Ovary (tissue), 9 donors: ENCODE results near the gene CMPK2. TPM values are rescaled to one million over a fixed set of nuclear protein-coding genes. Genes with fewer than 3 reads are reported as not detected.

ENCODE experiments used
- DNase-seq, 5 donors: peaks; one replicate each; pipeline ENCODE4 v3.0.0-alpha.2; 2019 to 2020
- H3K27ac ChIP-seq, 2 donors: fragments of 200-600 bp; one replicate each; pipeline versions ENCODE4 v1.5.1 to v1.8.0; 2019 to 2022
- H3K27me3 ChIP-seq: fragments of 200-600 bp; one replicate; pipeline ENCODE4 v1.8.0; 2022
- H3K36me3 ChIP-seq: fragments of 200-600 bp; sonication (generic); one replicate; pipeline ENCODE4 v1.5.1; 2019
- H3K4me1 ChIP-seq: one replicate; pipeline ENCODE4 v1.8.1; 2013; ENCODE audit warnings: mild to moderate bottlenecking, moderate library complexity; ENCODE audit not compliant: insufficient read depth
- H3K4me3 ChIP-seq: fragments of 200-600 bp; sonication (generic); one replicate; pipeline ENCODE4 v1.5.1; 2017
- H3K9me3 ChIP-seq, 2 donors: fragments of 200-600 bp in 1 of 2; sonication (generic) in 1 of 2; one replicate each; pipeline versions ENCODE4 v1.5.1 to v1.8.1; 2013 to 2019; ENCODE audit warnings: mild to moderate bottlenecking in 1 of 2, moderate library complexity in 1 of 2
- EP300 ChIP-seq: sonication (generic); formaldehyde crosslinking; IDR thresholded peaks from one replicate; pipeline ENCODE4 v1.6.1; 2017; ENCODE audit warnings: antibody characterized with exemption
- POLR2A ChIP-seq: fragments of 450-650 bp; IDR thresholded peaks from one replicate; pipeline ENCODE4 v1.6.1; 2017; ENCODE audit warnings: antibody characterized with exemption, mild to moderate bottlenecking, moderate library complexity
- WGBS, 3 donors: extraction: QIAGEN DNeasy Blood & Tissue Kit in 1 of 3; methylation state at CpG; one replicate each; pipeline versions ENCODE4 v1.1.5 to v1.1.7; 2013 to 2017; 5-methylcytosine and 5-hydroxymethylcytosine counted together
- intact Hi-C, 4 donors: fragments of 100-400 bp; cut with DNase I; formaldehyde crosslinking; loops; one replicate each; pipeline versions ENCODE4 v1.11.0 to v1.15.1; 2022 to 2023
- polyA plus RNA-seq, 2 donors: library from polyadenylated mRNA; stranded (reverse); fragments of 200-250 nt in 1 of 2; fragments of 350-450 nt in 1 of 2; fragmentation: Illumina TruSeq in 1 of 2; extraction: RNeasy Lipid Tissue Mini Kit (QIAGEN cat#74804) in 1 of 2; gene quantifications; one replicate each; pipeline ENCODE4 v1.2.3, GENCODE V29; 2013 to 2014
- total RNA-seq, 7 donors: library from RNA; depleted of rRNA in 2 of 7; stranded (reverse); fragments of >200 nt in 2 of 7; fragmentation: NEBNext Ultra II Directional in 3 of 7; extraction: Animal tissue kit (Norgen Biotek cat#: 25700) in 3 of 7; gene quantifications; one replicate each; pipeline versions ENCODE4 v1.1.0 to v1.2.4, GENCODE V29; 2016 to 2023
- TF ChIP-seq, protein P1 (sequence below), 3 donors: fragments of 450-650 bp in 2 of 3; fragments of 200-600 bp in 1 of 3; IDR thresholded peaks; one replicate each; pipeline versions ENCODE4 v1.5.1 to v1.8.0; 2016 to 2022; ENCODE audit warnings: antibody characterized with exemption in 3 of 3, mild to moderate bottlenecking in 1 of 3
- donor health status: DM: no; HTN: no; CAD: no; lungs with moderate emphysema.
- donor health status: DM: no; HTN: no; CAD: no.
- donor health status: Bipolar disorder and iron deficiency.
- donor health status: DM: yes; HTN: yes; CAD: no.
- donor health status: DM: no; HTN: no; CAD: no.
- donor health status: DM: yes; HTN: yes; CAD: no.

Gene CMPK2
- total and polyA plus RNA-seq, 9 donors, result 2.7 to 11.5 (median 4.2) TPM

DNA sequence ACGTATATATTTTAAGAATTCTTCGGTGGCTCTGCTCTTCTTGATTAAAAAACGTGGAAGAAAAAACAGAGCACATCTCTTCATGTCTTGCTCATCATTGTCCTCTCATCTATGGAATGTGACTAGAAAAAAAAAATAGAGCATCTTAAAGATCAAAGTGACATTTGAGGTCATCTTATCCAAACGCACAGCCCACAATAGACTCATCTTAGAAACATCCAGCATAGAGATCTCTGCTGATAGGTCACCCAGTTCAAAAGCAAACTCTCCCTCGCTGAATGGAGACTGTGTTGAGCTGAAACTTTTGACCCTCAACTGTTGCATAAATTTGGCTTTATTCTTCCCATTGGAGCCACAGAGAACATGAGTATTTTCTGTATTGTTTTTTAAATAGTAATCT, 65.2 kb downstream of the CMPK2 start:
- no peak for TF ChIP-seq POLR2A
- TF ChIP-seq, protein P1, sequence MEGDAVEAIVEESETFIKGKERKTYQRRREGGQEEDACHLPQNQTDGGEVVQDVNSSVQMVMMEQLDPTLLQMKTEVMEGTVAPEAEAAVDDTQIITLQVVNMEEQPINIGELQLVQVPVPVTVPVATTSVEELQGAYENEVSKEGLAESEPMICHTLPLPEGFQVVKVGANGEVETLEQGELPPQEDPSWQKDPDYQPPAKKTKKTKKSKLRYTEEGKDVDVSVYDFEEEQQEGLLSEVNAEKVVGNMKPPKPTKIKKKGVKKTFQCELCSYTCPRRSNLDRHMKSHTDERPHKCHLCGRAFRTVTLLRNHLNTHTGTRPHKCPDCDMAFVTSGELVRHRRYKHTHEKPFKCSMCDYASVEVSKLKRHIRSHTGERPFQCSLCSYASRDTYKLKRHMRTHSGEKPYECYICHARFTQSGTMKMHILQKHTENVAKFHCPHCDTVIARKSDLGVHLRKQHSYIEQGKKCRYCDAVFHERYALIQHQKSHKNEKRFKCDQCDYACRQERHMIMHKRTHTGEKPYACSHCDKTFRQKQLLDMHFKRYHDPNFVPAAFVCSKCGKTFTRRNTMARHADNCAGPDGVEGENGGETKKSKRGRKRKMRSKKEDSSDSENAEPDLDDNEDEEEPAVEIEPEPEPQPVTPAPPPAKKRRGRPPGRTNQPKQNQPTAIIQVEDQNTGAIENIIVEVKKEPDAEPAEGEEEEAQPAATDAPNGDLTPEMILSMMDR (IDR thresholded peaks at IDR 0.05), result no peak
- no peak for TF ChIP-seq EP300
- Histone ChIP-seq H3K27ac (no peak overlapping the region), H3K9me3 (no peaks in the 10 kb centered on the region), H3K4me1 (no peaks in the 10 kb centered on the region), H3K4me3 (no peak overlapping the region), H3K27me3 (no peaks in the 10 kb centered on the region), H3K36me3 (no peaks in the 10 kb centered on the region)
- WGBS, 3 donors, result 47 to 67% (median 60%) methylated on average over 5 of the region's 5 CpGs
- intact Hi-C loops, result no loop called here
- DNase-seq, result no peak

Other genes with a start within 250 kb of the CMPK2 start
- 1 to 10 TPM; 1.9 to 9.2 (median 4.5) TPM for gene RSAD2, start 11.9 kb upstream of the CMPK2 start, total RNA-seq
- gene RSAD2, start 11.9 kb upstream of the CMPK2 start, polyA plus RNA-seq, result 10 to 100 TPM in 1 of 2 donors, 1 to 10 TPM in 1; 4.7 to 11.1 TPM
- gene RNF144A, start 51.5 kb upstream of the CMPK2 start, total RNA-seq, result 10 to 100 TPM; 19.1 to 47.7 (median 25.3) TPM
- 10 to 100 TPM; 10.4 to 23.4 TPM for gene RNF144A, start 51.5 kb upstream of the CMPK2 start, polyA plus RNA-seq